Stimulated activated naive CD8-positive, alpha-beta T cell treated with anti-CD3 and anti-CD28 coated beads, Interleukin-15, Interleukin-2, amounts not matched to agents 100 U/mL and 50 U/mL, for 24 hours (primary cell): ENCODE results near the gene SORCS2.

Experiments used
- ATAC-seq: fragments of 150-1000 bp; cut with Tn5 transposase; one replicate; pipeline ENCODE4 v1.10.0; 2021
- DNase-seq: peaks from one replicate; pipeline ENCODE4 v3.0.0; 2021

The SORCS2 gene

GRCh38 chr4:7247521-7247920, 55.2 kb downstream of the SORCS2 start:
- no peak for DNase-seq
- no peak for ATAC-seq

DNA sequence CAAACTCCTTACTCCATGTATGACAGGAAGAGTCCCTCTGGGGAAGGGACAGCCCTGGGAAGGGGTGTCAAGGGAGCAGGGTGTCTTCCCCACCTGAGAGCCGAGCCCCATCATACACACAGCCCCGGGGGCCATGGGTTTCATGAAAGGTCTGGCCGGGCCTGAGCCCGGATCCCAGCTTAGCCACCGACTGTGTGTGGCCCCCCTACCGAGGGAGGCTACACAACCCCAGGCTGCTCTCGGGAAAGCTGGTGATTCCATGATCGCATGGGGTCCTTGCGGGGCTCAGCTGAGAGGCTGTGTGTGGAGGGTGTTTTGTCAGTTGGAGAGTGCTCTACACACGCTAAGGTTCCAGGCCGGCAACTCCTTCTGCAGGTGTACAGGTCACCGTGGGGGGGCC, 55.6 kb downstream of the SORCS2 start:
- ATAC-seq (no peak), DNase-seq (no peak)

- DNase-seq (no peak), ATAC-seq (no peak)
These were observed 56.5 kb downstream of the SORCS2 start for GRCh38 chr4:7248857-7249256.

DNA sequence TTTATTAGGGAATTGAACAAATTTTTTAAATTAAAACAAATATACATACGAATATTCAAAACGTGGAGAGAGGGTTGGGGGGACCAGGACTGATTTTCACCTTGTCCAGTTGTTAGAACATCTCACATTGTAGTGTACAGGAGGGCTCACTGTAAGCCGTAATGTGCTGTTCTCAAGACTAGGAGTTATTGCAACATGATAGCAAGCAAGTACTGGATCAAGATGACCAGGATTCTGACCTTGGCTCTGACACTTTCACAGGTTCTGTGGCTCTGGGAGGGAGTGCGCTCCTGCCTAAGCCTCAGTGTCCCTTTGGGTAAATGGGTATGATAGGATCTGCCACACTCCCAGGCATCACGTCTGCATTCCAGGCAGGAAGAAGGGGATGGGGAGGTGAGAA, 59.0 kb downstream of the SORCS2 start:
- ATAC-seq, result no peak
- DNase-seq, result no peak

GRCh38 chr4:7252051-7252450, 59.7 kb downstream of the SORCS2 start:
- DNase-seq, result no peak
- no peak for ATAC-seq

DNA sequence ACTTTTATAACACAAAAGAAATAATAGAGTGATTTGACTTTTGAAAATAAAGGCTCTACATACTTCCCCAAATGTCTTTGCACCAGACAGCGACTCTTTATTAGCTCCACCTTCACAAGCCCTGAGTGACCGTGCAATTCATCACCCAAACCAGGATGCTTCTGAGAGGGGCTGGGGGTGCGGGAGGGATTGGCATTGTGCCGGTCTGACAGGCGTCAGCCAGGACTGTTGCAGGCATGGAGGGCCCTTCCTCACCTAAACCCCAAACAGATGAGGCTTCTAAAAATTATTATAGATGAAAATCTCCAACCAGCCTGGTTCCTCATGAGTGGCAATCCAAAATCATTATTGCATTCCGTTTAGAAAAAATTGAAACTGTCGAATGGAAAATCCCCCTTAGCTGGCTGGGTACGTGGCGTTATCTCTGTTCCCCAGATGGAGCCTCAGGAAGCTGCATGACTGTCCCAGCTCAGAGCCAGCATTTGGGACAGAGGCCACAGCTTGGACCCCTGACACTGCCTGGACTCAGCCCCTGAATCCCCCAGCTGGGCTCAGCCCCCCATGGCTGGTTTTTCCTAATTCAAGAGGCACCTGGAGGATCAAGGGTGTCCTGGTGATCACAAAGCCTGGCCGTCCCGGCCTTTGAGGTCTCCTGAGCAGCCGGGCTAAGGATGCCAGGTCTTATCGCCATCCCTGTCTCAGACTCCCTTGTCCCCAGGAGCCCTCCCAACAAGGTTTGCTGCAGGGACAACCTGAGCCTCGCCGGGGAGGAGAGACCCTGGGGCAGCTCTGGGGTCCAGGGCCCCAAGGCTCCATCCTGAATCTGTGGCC, 60.4 kb downstream of the SORCS2 start:
- ATAC-seq, result no peak
- DNase-seq, result no peak

- DNase-seq (no peak), ATAC-seq (no peak)
These were observed 61.0 kb downstream of the SORCS2 start for GRCh38 chr4:7253341-7253700.

DNA sequence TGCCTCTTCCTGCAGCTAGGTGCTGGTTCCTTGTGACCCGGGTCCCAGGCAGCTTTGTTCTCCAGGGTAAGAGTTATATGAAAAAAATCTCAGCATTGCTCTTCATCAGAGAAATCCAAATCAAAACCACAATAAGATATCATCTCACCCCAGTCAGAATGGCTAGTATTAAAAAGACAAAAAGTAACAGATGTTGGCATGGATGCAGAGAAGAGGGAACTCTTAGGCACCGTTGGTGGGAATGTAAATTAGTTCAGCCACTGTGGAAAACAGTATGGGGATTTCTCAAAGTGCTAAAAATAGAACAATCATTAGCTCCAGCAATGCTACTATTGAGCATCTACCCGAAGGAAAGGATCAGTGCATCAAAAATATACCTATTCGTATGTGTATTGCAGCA, 61.5 kb downstream of the SORCS2 start:
- ATAC-seq, result no peak
- DNase-seq, result no peak

- ATAC-seq (no peak), DNase-seq (no peak)
These were observed 62.6 kb downstream of the SORCS2 start for GRCh38 chr4:7254736-7255487.

GRCh38 chr4:7255488-7255881, 63.1 kb downstream of the SORCS2 start:
- no peak for ATAC-seq
- no peak for DNase-seq

- no peak for DNase-seq
- ATAC-seq, result no peak
These were observed 63.7 kb downstream of the SORCS2 start for GRCh38 chr4:7255996-7256395.

- DNase-seq (no peak), ATAC-seq (no peak)
These were observed 64.9 kb downstream of the SORCS2 start for GRCh38 chr4:7256984-7257810.

GRCh38 chr4:7259039-7259438, 66.7 kb downstream of the SORCS2 start:
- DNase-seq (no peak), ATAC-seq (no peak)

DNA sequence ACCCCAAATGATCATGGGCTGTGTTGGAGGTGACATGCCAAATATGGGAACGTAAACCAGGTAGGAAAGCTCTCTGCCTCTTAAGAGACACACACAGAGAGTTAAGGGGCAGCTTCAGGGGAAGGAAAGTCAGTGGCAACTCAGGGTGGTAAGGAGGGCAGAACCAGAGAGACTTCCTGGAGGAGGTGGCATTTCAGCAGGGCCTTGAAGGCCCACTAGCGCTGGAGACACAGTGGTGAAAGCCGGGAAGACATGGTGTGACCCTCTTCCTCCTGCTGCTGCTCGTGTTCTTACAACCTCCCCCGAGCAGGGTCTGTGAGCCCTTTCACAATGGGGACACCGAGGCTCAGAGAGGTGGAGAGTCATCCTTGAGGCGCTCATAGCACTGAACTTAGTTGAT, 68.2 kb downstream of the SORCS2 start:
- ATAC-seq (no peak), DNase-seq (no peak)

- DNase-seq (no peak), ATAC-seq (no peak)
These were observed 68.7 kb downstream of the SORCS2 start for GRCh38 chr4:7261087-7261486.

DNA sequence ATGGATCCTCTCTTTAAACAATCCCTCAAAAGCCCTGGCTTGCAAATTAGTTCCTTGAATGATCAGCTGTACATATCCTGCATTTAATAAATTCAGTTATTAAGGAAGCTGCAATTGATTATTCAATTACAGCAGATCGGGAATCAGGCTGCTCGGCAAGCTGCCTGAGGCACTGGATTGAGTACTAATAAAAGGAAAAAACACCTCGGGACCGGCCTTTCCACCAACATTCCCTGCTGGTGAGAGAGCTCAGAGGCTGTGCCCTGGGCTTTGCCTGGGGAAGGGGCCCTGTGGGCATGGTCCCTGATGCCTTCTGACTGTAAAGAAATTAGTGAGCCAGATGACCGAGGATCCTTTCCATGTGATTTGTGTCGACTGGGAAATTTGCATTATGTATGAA, 69.2 kb downstream of the SORCS2 start:
- ATAC-seq (no peak), DNase-seq (no peak)

GRCh38 chr4:7262134-7262533, 69.8 kb downstream of the SORCS2 start:
- DNase-seq (no peak), ATAC-seq (no peak)

- ATAC-seq, result no peak
- DNase-seq, result no peak
These were observed 70.8 kb downstream of the SORCS2 start for GRCh38 chr4:7263166-7263565.

DNA sequence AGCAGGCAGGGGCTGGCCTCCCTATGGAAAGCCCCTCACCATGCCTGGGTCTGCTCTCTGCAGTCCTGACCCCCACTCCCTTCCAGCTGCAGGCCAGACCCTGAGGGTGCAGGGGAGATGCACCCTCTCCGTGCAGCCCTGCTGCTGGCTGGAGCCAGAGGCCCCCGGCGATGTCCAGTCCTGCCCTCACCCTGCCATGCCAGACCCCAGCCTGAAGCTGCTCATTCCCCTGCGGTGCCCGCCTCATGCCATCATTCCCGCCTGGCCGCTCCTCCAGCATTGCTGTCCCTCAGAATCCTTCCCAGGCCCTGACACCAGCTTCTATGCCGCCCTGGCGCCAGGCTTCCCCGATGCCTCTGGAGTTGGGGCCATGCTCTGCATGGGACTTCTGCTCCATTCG, 72.4 kb downstream of the SORCS2 start:
- no peak for ATAC-seq

DNA sequence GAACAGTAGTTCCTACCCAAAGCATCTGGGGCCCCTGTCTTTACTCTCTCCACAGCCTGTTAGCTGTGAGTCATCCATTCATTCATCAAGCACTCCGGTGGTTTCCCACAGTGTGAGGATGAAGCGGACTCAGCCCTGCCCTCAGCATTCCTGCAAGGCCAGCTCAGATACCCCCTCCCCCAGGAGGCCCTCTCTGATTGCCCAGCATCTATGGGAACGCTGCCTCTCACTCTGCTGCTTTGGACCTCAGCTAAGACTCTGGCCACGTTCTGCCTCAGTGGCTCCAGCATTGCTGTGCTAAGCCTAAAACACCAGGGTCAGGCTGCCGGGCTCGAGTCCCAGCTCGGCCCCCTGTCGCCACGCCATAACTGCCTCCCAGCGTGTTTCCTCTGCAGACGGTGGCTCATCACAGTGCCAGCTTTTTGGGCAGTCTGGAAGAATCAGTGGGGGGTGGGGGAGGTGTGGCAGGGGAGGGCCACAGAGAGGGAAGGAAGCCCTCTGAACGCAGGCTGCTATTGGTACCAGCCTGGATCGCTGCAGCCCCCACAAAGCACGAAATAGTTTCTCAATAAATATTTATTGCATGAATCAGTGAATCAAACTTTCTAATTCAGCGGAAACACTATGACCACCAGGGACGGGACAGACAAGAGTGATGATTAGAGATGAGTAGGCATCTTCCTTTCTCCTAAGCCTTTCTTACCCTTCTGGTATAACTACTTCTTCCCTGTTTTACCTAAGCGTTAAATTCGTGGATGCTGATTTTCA, 74.4 kb downstream of the SORCS2 start:
- DNase-seq (no peak), ATAC-seq (no peak)

More for the DNA sequence above, 72.4 kb downstream of the SORCS2 start:
- DNase-seq, result no peak

GRCh38 chr4:7267829-7268228, 75.5 kb downstream of the SORCS2 start:
- ATAC-seq (no peak), DNase-seq (no peak)

DNA sequence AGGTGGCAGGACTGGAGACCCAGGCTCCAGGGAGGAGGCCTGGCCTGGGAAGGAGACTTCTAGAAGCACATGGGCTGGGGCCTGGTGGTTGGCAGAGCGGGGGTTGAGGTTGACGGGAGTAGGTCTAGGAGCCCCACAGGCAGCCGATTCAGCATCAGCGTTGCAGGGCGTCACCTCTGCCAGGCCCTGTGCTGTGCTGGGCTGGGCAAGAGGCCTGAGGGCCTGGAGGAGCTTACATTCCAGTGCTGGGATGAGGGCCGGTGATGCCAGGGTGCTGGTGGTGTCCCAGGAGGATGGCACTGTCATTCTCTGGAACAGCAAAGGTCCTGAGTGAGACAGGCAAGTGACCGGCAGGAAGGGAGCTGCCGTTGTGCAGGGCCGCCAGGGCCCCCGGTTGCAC, 76.6 kb downstream of the SORCS2 start:
- no peak for ATAC-seq
- no peak for DNase-seq
